Measurements from ENCODE around the gene SMIM43.

SMIM43 gene

DNA sequence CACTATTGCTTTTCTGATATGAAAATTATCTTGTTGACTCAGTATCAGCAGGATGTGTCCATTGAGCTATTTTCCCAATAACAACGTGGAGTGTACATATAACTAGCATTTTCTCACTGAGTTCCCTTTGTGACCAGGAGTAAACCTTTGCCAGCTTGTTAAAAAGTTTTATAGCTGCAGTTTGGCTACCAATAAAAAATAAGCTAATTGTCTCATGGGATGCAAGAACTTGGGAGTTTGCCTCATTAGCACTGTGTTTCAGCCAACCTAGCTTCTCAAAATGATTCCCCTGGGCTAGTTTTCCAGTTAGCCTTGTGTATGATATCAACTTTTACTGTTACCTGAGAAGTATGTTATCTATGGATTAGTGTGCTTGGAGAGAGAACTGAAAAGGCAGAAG is 43.3 kb downstream of the SMIM43 start:
- TF ChIP-seq, protein P1, sequence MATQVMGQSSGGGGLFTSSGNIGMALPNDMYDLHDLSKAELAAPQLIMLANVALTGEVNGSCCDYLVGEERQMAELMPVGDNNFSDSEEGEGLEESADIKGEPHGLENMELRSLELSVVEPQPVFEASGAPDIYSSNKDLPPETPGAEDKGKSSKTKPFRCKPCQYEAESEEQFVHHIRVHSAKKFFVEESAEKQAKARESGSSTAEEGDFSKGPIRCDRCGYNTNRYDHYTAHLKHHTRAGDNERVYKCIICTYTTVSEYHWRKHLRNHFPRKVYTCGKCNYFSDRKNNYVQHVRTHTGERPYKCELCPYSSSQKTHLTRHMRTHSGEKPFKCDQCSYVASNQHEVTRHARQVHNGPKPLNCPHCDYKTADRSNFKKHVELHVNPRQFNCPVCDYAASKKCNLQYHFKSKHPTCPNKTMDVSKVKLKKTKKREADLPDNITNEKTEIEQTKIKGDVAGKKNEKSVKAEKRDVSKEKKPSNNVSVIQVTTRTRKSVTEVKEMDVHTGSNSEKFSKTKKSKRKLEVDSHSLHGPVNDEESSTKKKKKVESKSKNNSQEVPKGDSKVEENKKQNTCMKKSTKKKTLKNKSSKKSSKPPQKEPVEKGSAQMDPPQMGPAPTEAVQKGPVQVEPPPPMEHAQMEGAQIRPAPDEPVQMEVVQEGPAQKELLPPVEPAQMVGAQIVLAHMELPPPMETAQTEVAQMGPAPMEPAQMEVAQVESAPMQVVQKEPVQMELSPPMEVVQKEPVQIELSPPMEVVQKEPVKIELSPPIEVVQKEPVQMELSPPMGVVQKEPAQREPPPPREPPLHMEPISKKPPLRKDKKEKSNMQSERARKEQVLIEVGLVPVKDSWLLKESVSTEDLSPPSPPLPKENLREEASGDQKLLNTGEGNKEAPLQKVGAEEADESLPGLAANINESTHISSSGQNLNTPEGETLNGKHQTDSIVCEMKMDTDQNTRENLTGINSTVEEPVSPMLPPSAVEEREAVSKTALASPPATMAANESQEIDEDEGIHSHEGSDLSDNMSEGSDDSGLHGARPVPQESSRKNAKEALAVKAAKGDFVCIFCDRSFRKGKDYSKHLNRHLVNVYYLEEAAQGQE (IDR thresholded peaks at IDR 0.05; ENCODE audit: low read depth) = no peak
- TF ChIP-seq RAD21 (IDR thresholded peaks at IDR 0.05; ENCODE audit: low read depth) = no peak
- no peak for TF ChIP-seq ZBTB7A (IDR thresholded peaks at IDR 0.05; ENCODE audit: low read depth)
- TF ChIP-seq EP300 (IDR thresholded peaks at IDR 0.05; ENCODE audit: borderline replicate concordance) = no peak
- TF ChIP-seq, protein P2, sequence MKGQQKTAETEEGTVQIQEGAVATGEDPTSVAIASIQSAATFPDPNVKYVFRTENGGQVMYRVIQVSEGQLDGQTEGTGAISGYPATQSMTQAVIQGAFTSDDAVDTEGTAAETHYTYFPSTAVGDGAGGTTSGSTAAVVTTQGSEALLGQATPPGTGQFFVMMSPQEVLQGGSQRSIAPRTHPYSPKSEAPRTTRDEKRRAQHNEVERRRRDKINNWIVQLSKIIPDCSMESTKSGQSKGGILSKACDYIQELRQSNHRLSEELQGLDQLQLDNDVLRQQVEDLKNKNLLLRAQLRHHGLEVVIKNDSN (IDR thresholded peaks at IDR 0.05) = no peak
- TF ChIP-seq, protein P3, sequence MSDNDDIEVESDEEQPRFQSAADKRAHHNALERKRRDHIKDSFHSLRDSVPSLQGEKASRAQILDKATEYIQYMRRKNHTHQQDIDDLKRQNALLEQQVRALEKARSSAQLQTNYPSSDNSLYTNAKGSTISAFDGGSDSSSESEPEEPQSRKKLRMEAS (IDR thresholded peaks at IDR 0.05) = no peak
- no peak for TF ChIP-seq TAF1 (IDR thresholded peaks at IDR 0.05; ENCODE audit: low read depth)
- TF ChIP-seq NFIC (IDR thresholded peaks at IDR 0.05) = no peak
- no peak for TF ChIP-seq FOXM1 (IDR thresholded peaks at IDR 0.05; ENCODE audit: borderline replicate concordance, low read depth)
- no peak for TF ChIP-seq CEBPB (IDR thresholded peaks at IDR 0.05)
- TF ChIP-seq CREB1 (IDR thresholded peaks at IDR 0.05; ENCODE audit: low read depth) = no peak
- no peak for TF ChIP-seq TEAD4 (IDR thresholded peaks at IDR 0.05)
- no peak for TF ChIP-seq EGR1 (IDR thresholded peaks at IDR 0.05)
- TF ChIP-seq TCF12 (IDR thresholded peaks at IDR 0.05; ENCODE audit: low read depth) = no peak
- TF ChIP-seq YY1 (IDR thresholded peaks at IDR 0.05; ENCODE audit: low read depth) = no peak

DNA sequence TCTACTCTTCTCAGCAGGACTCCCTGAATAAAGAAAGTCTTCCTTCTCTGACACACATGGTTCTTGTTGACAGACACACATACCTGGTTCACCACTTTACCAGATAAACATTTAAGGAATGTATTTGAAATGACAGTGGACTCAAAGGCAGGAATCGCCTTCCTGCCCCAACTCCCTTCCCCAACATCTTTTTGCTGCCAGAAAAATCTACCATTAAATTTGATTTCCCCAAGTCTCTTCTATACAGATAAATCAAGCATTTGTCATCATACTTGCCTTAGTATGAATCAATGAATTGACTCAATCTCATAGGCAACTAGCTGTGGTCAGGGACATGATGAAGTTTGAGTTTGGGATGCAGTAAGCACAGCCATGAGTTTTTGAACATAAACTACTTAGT is 44.9 kb downstream of the SMIM43 start:
- TF ChIP-seq ZBTB7A (IDR thresholded peaks at IDR 0.05; ENCODE audit: low read depth) (no peak), EGR1 (IDR thresholded peaks at IDR 0.05) (no peak), TEAD4 (IDR thresholded peaks at IDR 0.05) (no peak), FOXM1 (IDR thresholded peaks at IDR 0.05; ENCODE audit: borderline replicate concordance, low read depth) (no peak)

DNA sequence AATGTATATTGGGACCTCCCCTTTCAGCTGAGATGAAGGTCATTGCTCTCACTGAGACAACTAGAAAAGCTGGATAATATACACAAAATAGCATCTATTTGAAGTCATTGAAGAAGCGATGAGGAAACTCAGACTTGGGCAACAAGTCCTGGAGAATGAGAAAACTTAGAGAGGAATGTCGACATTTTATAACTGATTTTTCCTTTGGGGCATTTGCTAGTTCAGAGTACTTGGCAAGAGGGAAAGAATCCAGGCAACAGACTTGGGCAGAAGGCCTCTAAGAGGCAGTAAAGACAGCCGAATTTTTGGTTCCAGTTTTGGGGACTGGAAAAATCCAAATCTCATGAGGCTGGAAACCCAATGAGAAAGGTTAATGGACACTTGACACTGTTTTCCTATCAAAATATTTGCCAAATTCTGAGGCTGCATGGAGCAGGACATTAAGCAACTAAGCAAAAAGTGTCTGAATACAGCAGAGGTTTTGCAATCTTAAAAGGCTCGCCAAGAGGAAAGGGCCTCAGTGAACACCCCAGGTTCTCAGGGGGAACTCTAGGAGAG is 47.2 kb downstream of the SMIM43 start:
- TF ChIP-seq CREB1 (IDR thresholded peaks at IDR 0.05; ENCODE audit: low read depth) (no peak), TCF12 (IDR thresholded peaks at IDR 0.05; ENCODE audit: low read depth) (no peak), EGR1 (IDR thresholded peaks at IDR 0.05) (no peak), YY1 (IDR thresholded peaks at IDR 0.05; ENCODE audit: low read depth) (no peak), EP300 (IDR thresholded peaks at IDR 0.05; ENCODE audit: borderline replicate concordance) (no peak), NFIC (IDR thresholded peaks at IDR 0.05) (no peak), RAD21 (IDR thresholded peaks at IDR 0.05; ENCODE audit: low read depth) (no peak), TEAD4 (IDR thresholded peaks at IDR 0.05) (no peak), FOXM1 (IDR thresholded peaks at IDR 0.05; ENCODE audit: borderline replicate concordance, low read depth) (no peak)
- TF ChIP-seq, protein P2 (IDR thresholded peaks at IDR 0.05) = no peak
- TF ChIP-seq, protein P1 (IDR thresholded peaks at IDR 0.05; ENCODE audit: low read depth) = no peak

DNA sequence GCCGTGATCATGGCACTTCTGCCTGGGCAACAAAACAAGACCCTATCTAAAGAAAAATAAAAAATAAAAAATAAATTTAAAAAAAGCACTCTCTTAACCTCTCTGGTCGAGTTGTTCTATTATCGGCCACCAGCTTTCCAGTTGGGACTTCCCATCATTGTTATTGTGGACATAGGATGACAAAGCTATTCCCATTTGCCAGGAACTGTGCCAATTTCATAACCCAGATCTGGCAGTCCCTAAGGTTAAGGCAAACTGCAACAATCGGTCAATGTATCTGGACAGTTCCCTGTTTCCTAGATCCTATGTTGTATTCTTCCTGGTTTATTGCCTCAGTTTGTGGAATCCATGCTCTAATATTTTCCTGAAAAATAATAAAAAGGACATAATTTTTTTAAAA is 50.4 kb downstream of the SMIM43 start:
- TF ChIP-seq RAD21 (IDR thresholded peaks at IDR 0.05; ENCODE audit: low read depth) (no peak), YY1 (IDR thresholded peaks at IDR 0.05; ENCODE audit: low read depth) (no peak), EGR1 (IDR thresholded peaks at IDR 0.05) (no peak), CREB1 (IDR thresholded peaks at IDR 0.05; ENCODE audit: low read depth) (no peak), TCF12 (IDR thresholded peaks at IDR 0.05; ENCODE audit: low read depth) (no peak), CEBPB (IDR thresholded peaks at IDR 0.05) (no peak), NFIC (IDR thresholded peaks at IDR 0.05) (0 out of 2 replicates have a peak, but pooled peaks have one; percentile 6), TAF1 (IDR thresholded peaks at IDR 0.05; ENCODE audit: low read depth) (no peak), EP300 (IDR thresholded peaks at IDR 0.05; ENCODE audit: borderline replicate concordance) (no peak), ZBTB7A (IDR thresholded peaks at IDR 0.05; ENCODE audit: low read depth) (no peak), TEAD4 (IDR thresholded peaks at IDR 0.05) (no peak), FOXM1 (IDR thresholded peaks at IDR 0.05; ENCODE audit: borderline replicate concordance, low read depth) (no peak)
- TF ChIP-seq, protein P2 (IDR thresholded peaks at IDR 0.05) = no peak
- TF ChIP-seq, protein P1 (IDR thresholded peaks at IDR 0.05; ENCODE audit: low read depth) = 0 out of 2 replicates have a peak, but pooled peaks have one; percentile 22
- TF ChIP-seq, protein P3 (IDR thresholded peaks at IDR 0.05) = no peak
